Measurements from ENCODE around the gene MTMR6.

The MTMR6 gene

GRCh38 chr13:25237083-25237482 lies 50.2 kb downstream of the MTMR6 start:
- TF ChIP-seq POLR2AphosphoS5 (IDR thresholded peaks at IDR 0.05; ENCODE audit: low read depth, low read length) (no peak), TAF1 (IDR thresholded peaks at IDR 0.05; ENCODE audit: borderline replicate concordance, insufficient read depth, low read length) (no peak), REST (IDR thresholded peaks at IDR 0.05; ENCODE audit: insufficient read depth in 1 of 2, low read depth in 2 of 2, low read length in 2 of 2) (no peak), SIN3A (IDR thresholded peaks at IDR 0.05; ENCODE audit: borderline replicate concordance, insufficient read depth, low read length) (no peak), FOXP2 (optimal IDR thresholded peaks at IDR 0.05; ENCODE audit: borderline replicate concordance, extremely low read depth, extremely low read length, insufficient read depth) (no peak)

- TF ChIP-seq REST (IDR thresholded peaks at IDR 0.05; ENCODE audit: insufficient read depth in 1 of 2, low read depth in 2 of 2, low read length in 2 of 2) (no peak), TAF1 (IDR thresholded peaks at IDR 0.05; ENCODE audit: borderline replicate concordance, insufficient read depth, low read length) (no peak), SIN3A (IDR thresholded peaks at IDR 0.05; ENCODE audit: borderline replicate concordance, insufficient read depth, low read length) (no peak), POLR2AphosphoS5 (IDR thresholded peaks at IDR 0.05; ENCODE audit: low read depth, low read length) (no peak), FOXP2 (optimal IDR thresholded peaks at IDR 0.05; ENCODE audit: borderline replicate concordance, extremely low read depth, extremely low read length, insufficient read depth) (no peak)
These were observed 53.4 kb downstream of the MTMR6 start for GRCh38 chr13:25233861-25234260.

- TF ChIP-seq TAF1 (IDR thresholded peaks at IDR 0.05; ENCODE audit: borderline replicate concordance, insufficient read depth, low read length), result no peak
- no peak for TF ChIP-seq REST (IDR thresholded peaks at IDR 0.05; ENCODE audit: insufficient read depth in 1 of 2, low read depth in 2 of 2, low read length in 2 of 2)
- TF ChIP-seq SIN3A (IDR thresholded peaks at IDR 0.05; ENCODE audit: borderline replicate concordance, insufficient read depth, low read length), result no peak
- TF ChIP-seq FOXP2 (optimal IDR thresholded peaks at IDR 0.05; ENCODE audit: borderline replicate concordance, extremely low read depth, extremely low read length, insufficient read depth), result no peak
- TF ChIP-seq POLR2AphosphoS5 (IDR thresholded peaks at IDR 0.05; ENCODE audit: low read depth, low read length), result no peak
These were observed 54.3 kb downstream of the MTMR6 start for GRCh38 chr13:25232937-25233515.

- TF ChIP-seq POLR2AphosphoS5 (IDR thresholded peaks at IDR 0.05; ENCODE audit: low read depth, low read length) (no peak), FOXP2 (optimal IDR thresholded peaks at IDR 0.05; ENCODE audit: borderline replicate concordance, extremely low read depth, extremely low read length, insufficient read depth) (no peak), REST (IDR thresholded peaks at IDR 0.05; ENCODE audit: insufficient read depth in 1 of 2, low read depth in 2 of 2, low read length in 2 of 2) (no peak), TAF1 (IDR thresholded peaks at IDR 0.05; ENCODE audit: borderline replicate concordance, insufficient read depth, low read length) (no peak), SIN3A (IDR thresholded peaks at IDR 0.05; ENCODE audit: borderline replicate concordance, insufficient read depth, low read length) (no peak)
These were observed 55.8 kb downstream of the MTMR6 start for GRCh38 chr13:25231517-25231916.
